ENCODE results near the gene TCEA3.

Gene TCEA3

GRCh38 chr1:23421343-23421742 lies 3.2 kb downstream of the TCEA3 start:
- DNase-seq (ENCODE audit: low read depth) = no peak

DNA sequence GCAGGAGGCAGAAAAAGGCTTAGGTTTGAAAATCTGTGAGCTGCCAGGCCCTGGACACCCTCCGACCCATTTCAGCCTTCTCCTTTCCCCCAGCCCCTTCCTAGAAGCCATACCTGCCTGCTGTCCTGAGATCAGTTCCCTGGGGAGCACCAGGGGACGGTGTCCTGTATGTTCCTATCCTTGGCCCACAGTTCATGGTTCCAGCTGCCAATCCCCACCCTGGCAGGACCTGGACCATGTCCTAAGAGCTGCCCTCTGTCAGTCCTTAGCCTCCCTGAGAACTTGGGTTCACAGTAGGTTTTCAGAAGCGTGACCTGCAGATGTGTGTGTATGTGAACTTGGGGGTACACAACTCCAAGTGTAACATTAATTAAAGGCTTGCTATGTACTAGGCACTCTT lies 3.8 kb downstream of the TCEA3 start:
- DNase-seq (ENCODE audit: low read depth) = no peak

GRCh38 chr1:23419180-23419579 lies 5.4 kb downstream of the TCEA3 start:
- DNase-seq (ENCODE audit: low read depth) = no peak

DNA sequence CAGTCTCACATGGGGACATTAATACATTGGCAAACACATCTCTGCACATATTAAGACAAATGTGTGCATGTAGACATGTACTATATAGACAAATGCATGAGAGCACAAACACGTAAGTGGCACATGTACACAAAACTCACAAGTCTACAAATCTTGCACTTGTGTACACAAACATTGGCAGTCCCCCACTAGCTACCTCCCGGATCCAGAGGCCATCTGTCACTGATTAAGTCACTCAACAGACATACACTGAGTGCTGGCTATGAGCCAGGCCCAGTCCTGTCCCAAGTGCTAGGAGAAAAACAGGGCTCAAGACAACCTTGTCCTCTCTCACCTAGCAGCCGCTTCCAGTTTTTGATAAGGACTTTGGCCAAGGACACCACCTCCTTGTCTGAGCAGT lies 7.0 kb downstream of the TCEA3 start:
- no peak for DNase-seq (ENCODE audit: low read depth)

- DNase-seq (ENCODE audit: low read depth) = no peak
Observed at GRCh38 chr1:23416964-23417363, 7.6 kb downstream of the TCEA3 start.

- no peak for DNase-seq (ENCODE audit: low read depth)
Observed at GRCh38 chr1:23408797-23409290, 15.7 kb downstream of the TCEA3 start.

DNA sequence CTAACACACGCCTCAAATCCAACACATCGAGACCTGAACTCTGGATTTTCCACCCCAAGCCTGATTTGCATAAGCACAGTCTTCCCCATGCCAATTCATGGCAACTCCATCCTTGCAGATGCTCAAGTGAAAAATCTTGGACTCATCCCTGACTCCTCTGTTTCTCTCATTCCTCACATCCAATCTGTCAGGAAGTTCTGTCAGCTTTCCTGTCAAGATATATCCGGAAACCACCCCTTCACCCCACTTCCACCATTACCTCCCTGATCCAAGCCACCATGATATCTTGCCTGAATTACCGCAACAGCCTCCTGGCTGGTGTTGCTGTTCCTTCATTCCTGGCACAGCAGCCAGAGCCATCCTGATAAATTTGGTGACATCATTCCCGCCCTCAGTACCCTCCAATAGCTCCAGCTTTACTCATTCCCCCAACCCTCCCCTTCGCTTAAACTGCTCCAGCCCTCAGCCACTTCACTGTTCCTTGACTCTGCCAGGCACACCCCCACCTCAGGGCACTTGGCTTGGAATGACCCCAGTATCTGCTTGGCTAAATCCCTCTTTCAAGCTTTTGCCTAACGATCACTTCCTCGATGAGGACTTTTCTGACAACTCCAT lies 17.4 kb downstream of the TCEA3 start:
- no peak for DNase-seq (ENCODE audit: low read depth)

DNA sequence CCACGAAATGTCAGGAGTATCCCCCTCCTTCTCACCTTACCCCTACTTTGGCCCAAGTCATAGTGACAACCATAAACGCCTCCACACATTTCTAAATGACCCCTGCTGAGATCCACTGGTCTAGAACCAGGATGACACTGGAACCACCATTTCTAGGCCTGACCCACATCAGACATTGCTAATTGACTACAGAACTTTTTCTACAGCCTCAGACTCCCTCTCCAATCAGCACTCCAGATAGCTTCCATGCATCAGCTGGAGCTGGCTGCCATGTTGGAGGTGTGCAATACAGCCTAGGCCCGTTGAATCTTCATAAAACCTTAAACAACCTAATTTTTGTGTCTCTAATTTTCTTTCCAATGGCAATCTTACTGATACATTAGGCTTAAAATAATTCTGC lies 18.6 kb downstream of the TCEA3 start:
- no peak for DNase-seq (ENCODE audit: low read depth)

DNA sequence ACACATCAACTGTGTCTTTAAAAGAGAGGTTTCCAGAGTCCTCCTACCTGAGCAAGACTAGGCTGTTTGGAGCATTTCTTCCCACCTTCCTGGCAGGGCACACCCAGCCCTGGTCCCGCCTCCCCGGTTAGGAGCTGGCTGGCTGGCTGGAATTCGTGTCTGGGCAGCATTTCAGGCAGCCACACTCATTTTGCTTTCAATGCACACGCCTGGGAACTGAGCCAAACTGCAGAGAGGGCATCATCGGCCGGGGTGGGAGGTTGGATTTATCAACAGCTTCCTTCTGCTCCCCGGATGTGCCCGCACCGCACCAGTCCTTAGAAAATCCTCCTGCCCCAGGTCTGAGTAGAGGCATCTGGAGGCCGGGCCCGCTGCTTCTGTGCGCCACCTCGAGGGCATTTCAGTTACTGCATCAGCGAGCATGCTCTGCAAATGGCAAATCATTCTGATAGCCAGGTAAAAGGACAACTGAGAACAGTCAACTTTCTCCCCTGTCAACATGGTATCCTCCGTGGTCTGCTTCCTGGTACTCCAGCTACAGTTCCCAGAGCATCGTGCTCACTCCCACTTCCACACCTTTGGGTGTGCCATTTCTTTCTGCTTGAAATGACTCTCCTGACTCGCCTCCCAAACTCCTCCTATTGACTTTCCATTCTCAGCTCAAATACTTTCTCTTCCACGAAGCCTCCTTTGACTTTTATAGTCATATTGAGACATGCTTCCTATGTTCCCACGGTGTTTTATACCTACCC lies 20.6 kb downstream of the TCEA3 start:
- peak; percentile 90 for DNase-seq (ENCODE audit: low read depth)

GRCh38 chr1:23403355-23403734 lies 21.2 kb downstream of the TCEA3 start:
- no peak for DNase-seq (ENCODE audit: low read depth)

- peak; percentile 78 for DNase-seq (ENCODE audit: low read depth)
Observed at GRCh38 chr1:23403038-23403336, 21.6 kb downstream of the TCEA3 start.

DNA sequence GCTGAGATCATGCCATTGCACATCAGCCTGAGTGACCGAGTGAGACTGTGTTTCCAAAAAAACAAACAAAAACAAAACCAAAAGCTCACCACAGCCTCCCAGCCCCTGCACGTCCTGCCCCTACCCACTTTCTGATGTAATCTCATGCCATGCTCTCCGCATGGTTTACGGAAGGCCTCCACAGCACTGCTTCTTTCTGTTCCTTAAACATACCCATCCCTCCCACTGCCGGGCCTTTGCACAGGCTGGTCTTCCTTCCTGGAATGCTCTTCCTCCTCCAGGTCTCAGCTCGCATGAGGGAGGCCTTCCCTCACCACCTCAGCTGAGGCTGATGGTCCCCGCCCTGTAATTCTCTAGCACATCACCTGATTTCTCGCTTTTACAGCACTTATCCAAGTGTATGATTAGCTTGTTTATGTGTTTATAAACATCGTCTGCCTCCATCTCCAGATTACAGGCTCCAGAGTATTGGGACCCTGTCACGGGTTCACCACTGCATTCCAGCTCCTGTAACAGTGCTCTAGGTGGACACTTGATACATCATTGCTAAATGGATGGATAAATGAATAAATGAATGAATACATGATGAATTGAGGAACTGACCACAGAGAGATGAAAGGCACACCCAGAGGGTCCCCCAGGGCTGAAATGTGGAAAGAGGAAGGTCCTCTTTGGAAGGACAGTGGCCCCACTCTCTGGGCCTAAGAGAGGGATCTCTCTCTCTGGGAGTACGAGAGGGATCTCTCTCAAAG lies 22.1 kb downstream of the TCEA3 start:
- no peak for DNase-seq (ENCODE audit: low read depth)

GRCh38 chr1:23401313-23401712 lies 23.2 kb downstream of the TCEA3 start:
- no peak for DNase-seq (ENCODE audit: low read depth)

DNA sequence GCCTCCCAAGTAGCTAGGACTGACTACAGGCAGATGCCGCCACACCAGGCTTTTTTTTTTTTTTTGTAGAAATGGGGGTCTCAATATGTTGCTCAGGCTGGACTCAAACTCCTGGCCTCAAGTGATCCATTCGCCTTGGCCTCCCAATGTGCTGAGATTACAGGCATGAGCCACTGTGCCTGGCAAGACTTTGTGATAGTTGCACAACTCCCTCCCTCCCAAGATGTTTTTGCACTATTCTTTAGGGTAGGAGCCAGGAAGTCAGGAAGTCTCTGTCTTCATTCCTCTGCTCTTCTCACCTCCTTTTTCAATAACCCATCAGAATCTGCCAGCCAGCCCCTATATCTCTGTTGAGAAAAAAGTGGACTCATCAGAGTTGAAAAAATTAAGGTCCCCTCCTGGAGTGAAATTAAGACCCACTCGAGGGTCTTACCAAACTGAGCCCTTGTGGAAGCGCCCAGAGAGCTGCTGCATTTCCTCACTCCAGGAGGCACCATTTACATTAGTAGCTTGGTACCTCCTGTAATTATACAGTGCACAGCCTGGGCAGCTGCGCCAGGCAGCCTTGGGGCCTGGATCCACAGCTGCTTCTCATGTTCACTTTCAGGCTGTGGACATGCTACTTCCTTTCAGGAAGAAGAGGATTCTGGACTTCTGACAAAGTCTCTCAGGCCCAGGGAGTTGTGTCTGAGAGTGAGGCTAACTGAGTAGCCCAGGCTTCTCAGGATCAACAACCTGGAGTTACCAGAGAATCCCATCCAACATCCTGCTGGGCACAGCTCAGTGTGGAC lies 24.0 kb downstream of the TCEA3 start:
- peak; percentile 70 for DNase-seq (ENCODE audit: low read depth)

DNA sequence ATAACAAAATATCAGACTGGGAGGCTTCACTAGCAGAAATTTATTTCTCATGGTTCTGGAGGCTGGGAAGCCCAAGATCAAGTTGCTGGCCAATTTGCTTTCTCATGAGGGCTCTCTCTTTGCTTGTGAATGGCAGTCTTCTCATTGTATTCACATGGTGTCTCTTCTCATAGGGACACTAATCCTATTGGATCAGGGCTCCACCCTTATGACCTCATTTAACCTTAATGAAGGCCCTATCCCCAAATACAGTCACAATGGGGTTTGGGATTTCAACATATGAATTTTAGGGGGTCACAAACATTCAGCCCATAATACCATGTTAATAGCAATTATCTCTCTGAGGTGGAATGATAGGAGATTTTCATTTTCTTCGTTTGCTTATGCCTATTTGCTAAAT lies 25.3 kb downstream of the TCEA3 start:
- DNase-seq (ENCODE audit: low read depth) = no peak

DNA sequence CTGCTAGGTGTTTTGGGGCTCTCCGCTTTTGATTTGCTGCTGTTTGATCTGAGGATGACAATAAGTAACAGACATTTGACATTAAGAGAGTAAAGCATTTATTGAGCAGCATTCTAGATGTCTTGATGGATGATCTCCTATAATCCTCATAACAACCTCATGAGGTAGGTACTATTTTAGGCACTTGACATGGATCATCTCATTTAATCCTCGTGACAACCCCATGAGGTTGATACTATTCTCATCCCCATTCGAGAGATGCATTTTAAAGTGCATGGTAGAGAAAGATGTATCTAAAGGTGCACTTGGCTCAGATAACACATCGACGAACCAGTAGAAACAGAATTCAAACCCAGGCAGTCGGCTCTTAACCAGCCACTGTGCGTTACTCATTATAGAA lies 26.6 kb downstream of the TCEA3 start:
- no peak for DNase-seq (ENCODE audit: low read depth)

GRCh38 chr1:23396380-23396779 lies 28.2 kb downstream of the TCEA3 start:
- no peak for DNase-seq (ENCODE audit: low read depth)

GRCh38 chr1:23395849-23396248 lies 28.7 kb downstream of the TCEA3 start:
- no peak for DNase-seq (ENCODE audit: low read depth)

- no peak for DNase-seq (ENCODE audit: low read depth)
Observed at GRCh38 chr1:23395154-23395724, 29.3 kb downstream of the TCEA3 start.

DNA sequence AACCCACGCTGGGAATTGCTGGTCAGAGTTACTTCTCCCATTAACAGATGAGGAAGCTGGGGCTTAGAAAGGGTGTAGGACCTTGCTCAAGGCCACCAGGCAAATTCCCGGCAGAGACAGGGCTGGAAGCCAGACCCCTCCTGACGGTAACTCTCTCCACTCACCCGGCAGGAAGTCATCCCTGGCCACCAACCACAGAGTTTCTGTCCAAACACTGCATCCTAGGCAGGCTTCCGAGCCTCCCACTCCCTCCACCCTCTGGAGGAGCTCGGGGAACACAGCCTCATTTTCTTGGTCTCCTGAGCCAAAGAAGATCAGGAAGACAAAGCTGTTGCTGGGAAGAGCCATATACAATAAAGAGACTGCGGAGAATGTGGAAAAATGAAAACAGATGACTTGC lies 29.9 kb downstream of the TCEA3 start:
- peak; percentile 64 for DNase-seq (ENCODE audit: low read depth)

- DNase-seq (ENCODE audit: low read depth) = peak; percentile 79
Observed at GRCh38 chr1:23394181-23394580, 30.4 kb downstream of the TCEA3 start.

- DNase-seq (ENCODE audit: low read depth) = peak; percentile 72
Observed at GRCh38 chr1:23393706-23394105, 30.8 kb downstream of the TCEA3 start.
